ENCODE measurements around the gene NRN1. TPM values are rescaled to one million over a fixed set of nuclear protein-coding genes. Genes with fewer than 3 reads are reported as not detected.
"Not testable (repeated sequence)": the region's sequence is repeated elsewhere in the genome, so short reads cannot be mapped to it uniquely, and the experiment has no call there.

NRN1 gene
- total RNA-seq, 4 donors from 2014 or later, result 1.3 to 23.0 (median 9.1) TPM

DNA sequence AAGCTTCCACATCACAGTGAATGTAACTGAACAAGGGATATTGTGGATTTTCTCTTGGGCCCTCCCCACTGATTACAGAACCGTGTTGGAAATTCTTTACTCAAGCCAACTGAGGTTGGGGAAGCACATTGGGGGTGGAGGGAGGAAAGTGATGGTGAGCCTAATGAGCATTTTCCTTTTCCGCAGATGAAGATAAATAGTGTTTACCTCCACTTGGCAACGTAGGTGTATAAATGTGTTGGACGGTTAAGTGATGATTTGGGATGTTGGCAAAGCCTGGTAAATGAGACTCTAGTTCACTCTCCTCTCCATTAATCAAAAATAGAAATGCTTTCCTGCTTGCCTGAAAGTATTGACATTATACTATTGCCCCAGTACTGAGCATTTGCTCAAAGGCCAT, 27.1 kb upstream of the NRN1 start:
- H3K36me3 ChIP-seq, result no peaks in the 10 kb centered on the region
- H3K27me3 ChIP-seq, result no peaks in the 10 kb centered on the region
- H3K27ac ChIP-seq, result no peak overlapping the region
- DNase-seq, result no peak
- H3K4me3 ChIP-seq, result no peak overlapping the region
- no peaks in the 10 kb centered on the region for H3K4me1 ChIP-seq
- intact Hi-C loops (cut with DNase I; ENCODE audit: low total_unique reads), result no loop called here
- TF ChIP-seq, protein P1, sequence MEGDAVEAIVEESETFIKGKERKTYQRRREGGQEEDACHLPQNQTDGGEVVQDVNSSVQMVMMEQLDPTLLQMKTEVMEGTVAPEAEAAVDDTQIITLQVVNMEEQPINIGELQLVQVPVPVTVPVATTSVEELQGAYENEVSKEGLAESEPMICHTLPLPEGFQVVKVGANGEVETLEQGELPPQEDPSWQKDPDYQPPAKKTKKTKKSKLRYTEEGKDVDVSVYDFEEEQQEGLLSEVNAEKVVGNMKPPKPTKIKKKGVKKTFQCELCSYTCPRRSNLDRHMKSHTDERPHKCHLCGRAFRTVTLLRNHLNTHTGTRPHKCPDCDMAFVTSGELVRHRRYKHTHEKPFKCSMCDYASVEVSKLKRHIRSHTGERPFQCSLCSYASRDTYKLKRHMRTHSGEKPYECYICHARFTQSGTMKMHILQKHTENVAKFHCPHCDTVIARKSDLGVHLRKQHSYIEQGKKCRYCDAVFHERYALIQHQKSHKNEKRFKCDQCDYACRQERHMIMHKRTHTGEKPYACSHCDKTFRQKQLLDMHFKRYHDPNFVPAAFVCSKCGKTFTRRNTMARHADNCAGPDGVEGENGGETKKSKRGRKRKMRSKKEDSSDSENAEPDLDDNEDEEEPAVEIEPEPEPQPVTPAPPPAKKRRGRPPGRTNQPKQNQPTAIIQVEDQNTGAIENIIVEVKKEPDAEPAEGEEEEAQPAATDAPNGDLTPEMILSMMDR (IDR thresholded peaks at IDR 0.05), result no peak
- TF ChIP-seq POLR2A (IDR thresholded peaks at IDR 0.05), result no peak
- H3K9me3 ChIP-seq, result no peaks in the 10 kb centered on the region

DNA sequence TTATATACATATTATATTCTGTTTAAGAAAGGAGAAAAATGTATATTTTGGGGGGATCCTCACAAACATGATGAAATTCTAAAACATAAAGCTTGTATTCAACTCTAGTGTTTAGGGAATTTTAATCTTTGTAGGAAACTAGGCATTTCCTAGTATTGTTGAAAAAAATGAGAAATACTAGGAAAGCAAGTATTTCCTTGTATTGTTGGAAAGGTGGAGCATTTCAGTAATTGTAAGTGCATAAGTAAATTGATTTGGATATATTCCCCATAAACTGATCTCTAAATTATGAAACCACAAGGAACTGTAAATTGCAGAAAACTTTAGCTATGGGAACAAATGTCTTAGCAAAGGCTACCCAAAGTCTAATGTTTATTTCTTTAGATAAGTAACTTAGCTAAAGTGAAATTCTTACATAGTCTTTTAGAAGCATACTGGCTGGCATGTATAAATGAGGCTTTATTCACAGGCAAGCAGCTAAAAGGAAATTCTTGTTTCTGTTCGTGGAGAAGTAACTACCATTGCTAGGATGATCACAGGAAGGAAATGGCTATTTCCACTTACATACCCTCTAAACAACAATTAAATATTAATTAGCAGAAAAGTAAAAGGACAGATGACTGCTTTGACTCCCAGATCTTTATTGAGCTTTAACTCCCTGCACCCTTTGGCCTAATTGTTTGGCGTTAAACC, 19.9 kb upstream of the NRN1 start:
- no peak for DNase-seq
- TF ChIP-seq POLR2A (IDR thresholded peaks at IDR 0.05), result no peak
- TF ChIP-seq, protein P1 (IDR thresholded peaks at IDR 0.05), result no peak
- peak overlapping the region in 1 of 2 donors; percentile 37 for H3K27ac ChIP-seq
- intact Hi-C loops (cut with DNase I; ENCODE audit: low total_unique reads), result no loop called here
- H3K4me3 ChIP-seq, result no peak overlapping the region
- H3K36me3 ChIP-seq, result no peaks in the 10 kb centered on the region
- no peaks in the 10 kb centered on the region for H3K4me1 ChIP-seq
- H3K27me3 ChIP-seq, result no peaks in the 10 kb centered on the region
- no peaks in the 10 kb centered on the region for H3K9me3 ChIP-seq

DNA sequence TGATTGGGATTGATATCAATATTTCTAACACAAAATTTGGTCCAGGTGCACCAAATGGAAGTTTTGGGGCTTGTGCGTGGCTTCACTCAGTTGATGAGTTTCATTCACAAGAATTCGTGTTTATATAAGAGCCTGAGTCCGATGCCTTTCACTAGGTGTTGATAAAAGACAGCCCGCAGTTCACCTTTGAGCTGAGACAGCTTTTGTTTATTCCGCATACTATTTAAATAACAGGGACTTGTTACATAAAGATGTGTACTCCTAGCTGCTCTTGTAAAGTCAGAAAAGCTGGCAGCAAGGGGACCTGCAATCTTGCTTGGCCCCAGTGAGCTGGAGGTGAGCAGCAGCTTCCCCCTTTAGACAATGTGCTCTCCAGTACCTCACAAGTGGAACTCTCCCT, 19.0 kb upstream of the NRN1 start:
- Histone ChIP-seq H3K4me3 (no peak overlapping the region), H3K4me1 (no peaks in the 10 kb centered on the region), H3K9me3 (no peaks in the 10 kb centered on the region), H3K36me3 (no peaks in the 10 kb centered on the region), H3K27me3 (no peaks in the 10 kb centered on the region), H3K27ac (no peak overlapping the region)
- intact Hi-C loops (cut with DNase I; ENCODE audit: low total_unique reads), result no loop called here
- no peak for TF ChIP-seq POLR2A (IDR thresholded peaks at IDR 0.05)
- TF ChIP-seq, protein P1 (IDR thresholded peaks at IDR 0.05), result no peak
- no peak for DNase-seq

DNA sequence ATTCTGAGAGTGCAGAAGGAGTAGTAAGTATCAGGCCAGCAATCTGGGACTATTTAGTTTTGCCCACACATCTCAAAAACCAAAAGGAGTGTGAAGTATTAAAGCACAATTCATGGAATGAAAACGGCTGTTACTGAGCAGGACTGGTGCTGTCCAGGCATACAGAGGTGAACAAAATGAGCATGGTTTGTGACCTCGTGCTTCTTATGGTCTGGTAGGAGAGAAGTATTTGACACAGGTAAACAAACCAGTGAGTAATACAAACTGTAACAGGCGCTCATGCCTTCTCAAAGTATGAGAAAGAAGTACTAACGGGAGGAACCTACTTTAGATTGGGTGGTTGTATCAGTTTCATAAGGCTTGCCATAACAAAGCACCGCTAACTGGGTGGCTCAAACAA, 17.5 kb upstream of the NRN1 start:
- no peaks in the 10 kb centered on the region for H3K9me3 ChIP-seq
- H3K27ac ChIP-seq, result no peak overlapping the region
- no peaks in the 10 kb centered on the region for H3K36me3 ChIP-seq
- H3K4me3 ChIP-seq, result no peak overlapping the region
- H3K27me3 ChIP-seq, result no peaks in the 10 kb centered on the region
- H3K4me1 ChIP-seq, result no peaks in the 10 kb centered on the region
- DNase-seq, result no peak
- intact Hi-C loops (cut with DNase I; ENCODE audit: low total_unique reads), result no loop called here
- no peak for TF ChIP-seq POLR2A (IDR thresholded peaks at IDR 0.05)
- TF ChIP-seq, protein P1 (IDR thresholded peaks at IDR 0.05), result no peak

DNA sequence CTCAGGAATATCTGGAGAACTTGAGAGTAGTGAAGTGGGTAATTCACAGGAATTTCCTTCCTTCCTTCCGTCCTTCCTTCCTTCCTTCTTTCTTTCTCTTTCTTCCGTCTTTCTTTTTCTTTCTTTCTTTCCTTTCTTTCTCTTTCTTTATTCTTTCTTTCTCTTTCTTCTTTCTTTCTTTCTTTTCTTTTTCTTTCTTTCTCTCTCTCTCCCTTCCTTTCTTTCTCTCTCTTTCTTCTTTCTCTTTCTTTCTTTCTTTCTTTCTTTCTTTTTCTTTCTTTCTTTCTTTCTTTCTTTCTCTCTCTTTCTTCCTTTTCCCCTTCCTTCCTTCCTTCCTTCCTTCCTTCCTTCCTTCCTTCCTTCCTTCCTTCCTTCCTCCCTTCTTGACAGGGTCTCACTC, 16.1 kb upstream of the NRN1 start:
- DNase-seq; H3K4me3 ChIP-seq; H3K4me1 ChIP-seq; H3K9me3 ChIP-seq; H3K36me3 ChIP-seq; intact Hi-C loops (cut with DNase I; ENCODE audit: low total_unique reads); H3K27ac ChIP-seq; H3K27me3 ChIP-seq: not testable (repeated sequence)

All from uterus (tissue), 4 donors.